Activated CD8-positive, alpha-beta T cell treated with anti-CD3 and anti-CD28 coated beads, Interleukin-2, amount 10 ng/mL, durations not matched to agents 7 days and 5 days (primary cell): ENCODE results near the gene GRAMD1B. TPM values are rescaled to one million over a fixed set of nuclear protein-coding genes. Genes with fewer than 3 reads are reported as not detected.
"Not testable (repeated sequence)": the region's sequence is repeated elsewhere in the genome, so short reads cannot be mapped to it uniquely, and the experiment has no call there.

Experiments used
- ATAC-seq: fragments of 150-1000 bp; cut with Tn5 transposase; one replicate; pipeline ENCODE4 v1.10.0; 2021; ENCODE audit warnings: moderate library complexity
- CTCF ChIA-PET: fragments of 350-600 bp; sonication (Branson Sonifier 250); formaldehyde crosslinking; loops from one replicate; lab custom pipeline; 2021; ENCODE audit warnings: antibody characterized with exemption; lab: Charles Lee
- POLR2A ChIA-PET: fragments of 350-600 bp; sonication (Branson Sonifier 250); formaldehyde crosslinking; loops from one replicate; lab custom pipeline; 2021; ENCODE audit warnings: antibody characterized with exemption; lab: Charles Lee
- DNase-seq: peaks from one replicate; pipeline ENCODE4 v3.0.0-alpha.2; 2020
- H3K27ac Mint-ChIP-seq: one replicate; pipeline ENCODE4 v1.8.0; 2021; ENCODE audit warnings: mild to moderate bottlenecking, mixed read lengths
- H3K27me3 Mint-ChIP-seq: one replicate; pipeline ENCODE4 v1.8.0; 2021; ENCODE audit warnings: low read depth, mixed read lengths
- H3K36me3 Mint-ChIP-seq: one replicate; pipeline ENCODE4 v1.8.0; 2021; ENCODE audit warnings: low read depth, mixed read lengths
- H3K4me1 Mint-ChIP-seq: one replicate; pipeline ENCODE4 v1.8.0; 2021; ENCODE audit warnings: low read depth, mixed read lengths
- H3K4me3 Mint-ChIP-seq: one replicate; pipeline ENCODE4 v1.8.0; 2021; ENCODE audit warnings: mild to moderate bottlenecking, mixed read lengths
- H3K9me3 Mint-ChIP-seq: one replicate; pipeline ENCODE4 v1.8.0; 2022; ENCODE audit warnings: mixed read lengths; ENCODE audit not compliant: insufficient read depth
- microRNA-seq: library from miRNA; unstranded; fragments of <30 nt; microRNA quantifications from one replicate; pipeline ENCODE4 v1.2.0, GENCODE V29; 2022
- total RNA-seq, 2 experiments: library from RNA; stranded (reverse); gene quantifications; one replicate each; pipeline ENCODE4 v1.2.3, GENCODE V29; 2021

GRAMD1B gene
- total RNA-seq, 2 experiments from 2014 or later: 22.8 to 26.0 TPM

GRCh38 chr11:123659965-123660364 is 229.9 kb downstream of the GRAMD1B start:
- DNase-seq (peak; percentile 77), ATAC-seq (peak; percentile 65)
- peaks cover 17% of the 10 kb centered on the region for H3K4me1 Mint-ChIP-seq
- H3K27ac Mint-ChIP-seq: peak overlapping the region; percentile 43
- POLR2A ChIA-PET, H3K4me3 Mint-ChIP-seq, CTCF ChIA-PET: not testable (repeated sequence)
- H3K36me3 Mint-ChIP-seq: peaks cover 11% of the 10 kb centered on the region
- H3K27me3 Mint-ChIP-seq: peaks cover 14% of the 10 kb centered on the region
- H3K9me3 Mint-ChIP-seq: peaks cover 11% of the 10 kb centered on the region

GRCh38 chr11:123665306-123665705 is 235.2 kb downstream of the GRAMD1B start:
- CTCF ChIA-PET: interaction anchor here (1.3 kb wide), 2 partner anchors 20 to 42 kb away, joined by 3 read pairs; no protein-coding TSS in a partner anchor
- H3K9me3 Mint-ChIP-seq: no peaks in the 10 kb centered on the region
- H3K27ac Mint-ChIP-seq: no peak overlapping the region
- peaks cover 2% of the 10 kb centered on the region for H3K4me1 Mint-ChIP-seq
- H3K4me3 Mint-ChIP-seq: no peak overlapping the region
- peaks cover 3% of the 10 kb centered on the region for H3K27me3 Mint-ChIP-seq
- peaks cover under 1% of the 10 kb centered on the region for H3K36me3 Mint-ChIP-seq
- DNase-seq: no peak
- POLR2A ChIA-PET: no interaction called here
- no peak for ATAC-seq

- H3K27ac Mint-ChIP-seq: no peak overlapping the region
- ATAC-seq (no peak), DNase-seq (no peak)
- H3K9me3 Mint-ChIP-seq: no peaks in the 10 kb centered on the region
- no peak overlapping the region for H3K4me3 Mint-ChIP-seq
- H3K27me3 Mint-ChIP-seq: no peaks in the 10 kb centered on the region
- H3K36me3 Mint-ChIP-seq: no peaks in the 10 kb centered on the region
- ChIA-PET POLR2A (no interaction called here), CTCF (no interaction called here)
- no peaks in the 10 kb centered on the region for H3K4me1 Mint-ChIP-seq
Measured at GRCh38 chr11:123670081-123670480, 240.0 kb downstream of the GRAMD1B start.

- Mint-ChIP-seq H3K4me1 (no peaks in the 10 kb centered on the region), H3K27me3 (peaks cover under 1% of the 10 kb centered on the region), H3K9me3 (no peaks in the 10 kb centered on the region), H3K4me3 (no peak overlapping the region), H3K27ac (no peak overlapping the region), H3K36me3 (no peaks in the 10 kb centered on the region)
- DNase-seq (no peak), ATAC-seq (no peak)
- CTCF ChIA-PET: interaction anchor here (0.5 to 1.6 kb wide), 4 partner anchors 10 to 36 kb away, joined by 3 to 4 read pairs (median 4); no protein-coding TSS in a partner anchor
- POLR2A ChIA-PET: no interaction called here
Measured at GRCh38 chr11:123671534-123671933, 241.5 kb downstream of the GRAMD1B start.

- ATAC-seq (no peak), DNase-seq (no peak)
- Mint-ChIP-seq H3K9me3 (no peaks in the 10 kb centered on the region), H3K27me3 (peaks cover 2% of the 10 kb centered on the region), H3K4me3 (no peak overlapping the region), H3K4me1 (no peaks in the 10 kb centered on the region), H3K27ac (no peak overlapping the region), H3K36me3 (no peaks in the 10 kb centered on the region)
- ChIA-PET POLR2A (no interaction called here), CTCF (interaction anchor here (1.3 kb wide), 1 partner anchor 35 kb away, joined by 3 read pairs; no protein-coding TSS in a partner anchor)
Measured at GRCh38 chr11:123672568-123672967, 242.5 kb downstream of the GRAMD1B start.

GRCh38 chr11:123674297-123674696 is 244.2 kb downstream of the GRAMD1B start:
- Mint-ChIP-seq H3K9me3 (no peaks in the 10 kb centered on the region), H3K27me3 (peaks cover 2% of the 10 kb centered on the region), H3K4me3 (no peak overlapping the region), H3K36me3 (no peaks in the 10 kb centered on the region), H3K27ac (no peak overlapping the region), H3K4me1 (no peaks in the 10 kb centered on the region)
- ChIA-PET POLR2A (no interaction called here), CTCF (interaction anchor here (1.4 kb wide), 1 partner anchor 38 kb away, joined by 3 read pairs; no protein-coding TSS in a partner anchor)
- ATAC-seq: no peak
- no peak for DNase-seq

Small RNA genes lying within 50 kb of the gene (microRNA-seq; reads per million reads assigned to microRNA genes)
- gene MIR4493: not detected

Other genes with a start within 250 kb of the GRAMD1B start
- under 1 TPM; 0.29 TPM for gene CLMP, start 235.0 kb upstream of the GRAMD1B start, total RNA-seq
- gene SCN3B, start 224.4 kb downstream of the GRAMD1B start, total RNA-seq: not detected